HG02884 (cell line): ENCODE measurements around the gene ZNF771.
"Not testable (repeated sequence)": the region's sequence is repeated elsewhere in the genome, so short reads cannot be mapped to it uniquely, and the experiment has no call there.

Experiments
- ATAC-seq: cut with Tn5 transposase; IDR thresholded peaks from one replicate; pipeline ENCODE4 v1.9.1; 2021; ENCODE audit warnings: mild to moderate bottlenecking, moderate library complexity; ENCODE audit not compliant: unreplicated experiment

The ZNF771 gene

DNA sequence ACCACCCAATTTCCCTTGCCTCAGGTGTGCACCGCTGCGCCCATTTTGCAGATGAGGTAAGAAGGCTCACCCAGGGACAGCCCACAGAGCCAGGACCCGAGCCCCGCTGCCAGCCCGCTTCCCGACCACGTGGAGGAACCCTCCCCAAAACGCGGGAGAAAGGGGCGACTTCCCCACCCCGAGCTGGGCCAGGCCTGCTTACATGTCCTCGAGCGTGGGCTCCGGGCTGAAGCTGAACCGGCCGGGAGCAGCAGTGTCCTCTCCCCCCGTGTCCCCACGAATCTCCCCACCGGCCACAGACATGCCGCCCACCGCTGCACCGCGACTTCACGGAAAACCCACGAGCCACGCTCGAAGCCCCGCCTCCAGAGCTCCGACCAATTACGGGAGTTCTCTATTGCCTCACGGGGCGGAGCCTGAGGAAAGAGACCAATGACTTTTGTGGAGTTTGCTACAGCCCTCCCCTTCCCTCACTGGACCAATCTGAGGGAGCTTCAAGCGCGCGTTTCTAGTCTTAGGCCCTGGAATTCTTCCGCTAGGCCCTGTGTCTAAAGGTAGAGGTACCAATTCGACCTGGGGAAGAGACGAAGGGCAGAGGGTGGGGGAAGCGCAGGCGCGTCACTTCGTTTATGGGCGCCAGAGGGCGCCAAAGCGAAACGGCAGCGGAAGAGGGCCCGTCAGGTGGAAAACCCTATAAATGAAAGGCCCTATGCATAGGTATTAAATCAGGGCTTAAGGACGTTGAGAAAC lies 22.4 kb downstream of the ZNF771 start, which contains the start of gene DCTPP1:
Gene DCTPP1 (minus strand): TSS at position 353 of the 750 bp plus-strand sequence. CDS start 50 bp downstream, at position 303.
- ATAC-seq, result peak; percentile 96

DNA sequence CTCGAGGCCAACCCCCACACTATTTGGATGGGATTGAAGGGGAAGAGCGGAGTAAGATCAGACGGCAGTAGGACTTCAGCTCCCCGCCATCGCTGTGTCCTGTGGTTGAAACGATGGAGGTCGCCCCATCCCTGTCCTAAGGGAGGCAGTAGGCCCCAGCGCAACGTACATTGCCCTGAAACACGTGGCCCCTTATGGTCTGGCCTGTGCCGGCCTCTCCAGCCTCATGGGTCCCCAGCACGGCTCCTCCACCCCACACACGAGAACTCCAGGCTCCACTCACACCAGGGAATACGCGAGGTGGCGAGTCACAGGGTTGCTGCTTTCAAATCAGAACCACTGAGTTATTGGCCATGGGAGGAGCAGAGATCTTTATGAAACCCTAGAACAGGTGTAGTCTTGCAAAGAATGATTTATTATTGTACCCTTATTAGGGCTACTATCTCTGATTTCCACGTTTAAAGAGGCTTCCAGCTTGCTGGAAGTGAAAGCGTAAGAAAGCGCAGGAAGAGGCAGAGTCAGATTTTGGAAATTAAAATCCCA lies 23.1 kb downstream of the ZNF771 start:
- ATAC-seq, result peak; percentile 10

GRCh38 chr16:30434852-30435251 lies 27.4 kb downstream of the ZNF771 start:
- ATAC-seq, result no peak

DNA sequence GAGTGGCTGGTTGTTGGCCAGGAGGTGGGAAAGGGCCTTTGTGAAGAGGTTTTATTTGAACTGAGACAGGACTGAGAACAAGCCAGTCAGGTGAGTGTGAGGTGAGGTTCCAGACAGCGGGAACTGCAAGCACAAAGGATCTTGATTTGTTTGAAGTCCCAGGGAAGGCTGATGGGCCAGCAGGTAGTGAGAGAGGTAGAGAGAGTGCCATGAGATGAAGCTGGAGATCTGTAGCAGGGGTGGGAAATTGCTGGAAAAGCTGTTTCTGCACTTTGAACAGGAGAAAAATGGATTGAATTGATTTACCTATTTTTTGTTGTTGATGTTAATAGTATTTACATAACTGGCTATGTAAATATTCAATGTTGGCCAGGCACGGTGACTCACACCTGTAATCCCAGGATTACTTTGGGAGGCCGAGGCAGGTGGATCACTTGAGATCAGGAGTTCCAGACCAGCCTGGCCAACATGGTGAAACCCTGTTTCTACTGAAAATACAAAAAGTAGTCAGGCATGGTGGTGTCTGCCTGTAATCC lies 30.2 kb downstream of the ZNF771 start:
- no peak for ATAC-seq

DNA sequence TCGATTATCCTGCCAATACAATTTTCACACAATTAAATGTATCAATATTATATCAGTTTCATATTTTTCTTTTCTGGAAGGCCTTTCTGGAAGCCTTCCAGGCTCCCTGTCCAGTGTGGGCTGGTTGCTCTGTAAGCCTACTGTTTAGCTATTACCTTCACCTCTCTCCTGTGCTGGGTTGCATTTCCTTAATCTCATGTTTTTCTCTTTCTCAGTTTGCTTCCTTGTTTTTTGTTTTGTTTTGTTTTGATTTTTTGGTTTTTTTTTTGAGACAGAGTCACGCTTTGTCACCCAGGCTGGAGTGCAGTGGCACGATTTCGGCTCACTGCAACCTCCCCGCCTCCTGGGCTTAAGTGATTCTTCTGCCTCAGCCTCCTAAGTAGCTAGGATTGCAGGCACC lies 31.4 kb downstream of the ZNF771 start:
- ATAC-seq, result no peak

DNA sequence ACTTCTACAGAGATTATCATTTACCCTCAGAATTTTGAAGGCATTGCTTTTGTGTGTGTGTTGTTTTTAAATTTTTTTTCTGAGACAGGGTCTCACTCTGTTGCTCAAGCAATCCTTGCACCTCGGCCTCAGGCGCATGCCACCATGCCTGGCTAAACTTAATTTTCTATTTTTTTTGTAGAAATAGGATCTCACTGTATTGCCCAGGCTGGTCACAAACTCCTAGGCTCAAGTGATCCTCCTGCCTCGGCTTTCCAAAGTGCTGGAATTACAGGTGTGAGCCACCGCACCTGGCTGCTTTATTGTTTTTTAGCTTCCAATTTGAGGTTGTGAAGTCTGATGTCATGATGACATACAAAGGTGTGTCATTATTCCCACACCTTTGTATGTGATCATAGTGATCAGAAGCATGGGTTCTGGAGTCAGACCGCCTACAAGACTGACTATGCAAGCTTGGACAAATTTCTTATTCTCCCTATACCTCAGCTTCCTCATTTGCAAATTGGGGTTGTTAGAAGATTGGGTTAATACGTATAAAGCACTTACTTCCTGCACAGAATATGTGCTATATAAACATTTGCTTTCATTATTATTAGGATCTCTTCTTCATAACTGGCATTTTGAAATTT lies 32.4 kb downstream of the ZNF771 start:
- ATAC-seq, result no peak

GRCh38 chr16:30443631-30444030 lies 36.2 kb downstream of the ZNF771 start:
- ATAC-seq, result no peak

GRCh38 chr16:30444231-30445148 lies 37.1 kb downstream of the ZNF771 start:
- no peak for ATAC-seq

GRCh38 chr16:30445149-30445407 lies 37.7 kb downstream of the ZNF771 start:
- ATAC-seq, result no peak

GRCh38 chr16:30445408-30446202 lies 38.2 kb downstream of the ZNF771 start, which contains the start of gene SEPHS2:
TSS of gene SEPHS2 (minus strand) at chr16:30445874. CDS start at chr16:30445727, 147 bp downstream.
- peak; percentile 82 for ATAC-seq

GRCh38 chr16:30446203-30446595 lies 38.8 kb downstream of the ZNF771 start:
- ATAC-seq, result no peak

DNA sequence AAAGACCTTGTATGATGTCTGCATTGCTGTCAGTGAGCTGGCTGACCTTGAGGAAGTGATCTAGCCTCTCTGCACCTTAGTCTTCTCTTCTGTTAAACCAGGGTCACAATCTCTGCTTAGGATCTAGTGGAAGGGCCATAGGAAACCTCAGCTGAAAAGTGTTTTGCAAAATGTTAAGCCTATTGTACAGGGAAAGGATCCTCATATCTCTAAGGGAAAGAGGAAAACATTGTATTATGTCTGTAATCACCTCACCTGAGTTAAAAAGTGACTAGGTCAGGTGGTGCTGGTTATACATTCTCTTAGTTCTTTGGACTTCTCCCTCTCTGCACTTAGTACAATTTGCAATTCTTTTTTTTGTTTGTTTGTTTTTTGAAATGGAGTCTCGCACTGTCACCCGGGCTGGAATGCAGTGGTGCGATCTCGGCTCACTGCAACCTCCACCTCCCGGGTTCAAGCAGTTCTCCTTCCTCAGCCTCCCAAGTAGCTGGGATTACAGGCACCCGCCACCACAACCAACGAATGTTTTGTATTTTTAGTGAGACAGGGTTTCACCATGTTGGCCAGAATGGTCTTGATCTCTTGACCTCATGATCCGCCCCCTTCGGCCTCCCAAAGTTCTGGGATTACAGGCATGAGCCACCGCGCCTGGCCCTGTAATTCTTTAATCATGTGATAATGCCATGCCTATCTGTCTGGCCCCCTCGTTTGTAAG lies 40.3 kb downstream of the ZNF771 start:
- ATAC-seq, result no peak

DNA sequence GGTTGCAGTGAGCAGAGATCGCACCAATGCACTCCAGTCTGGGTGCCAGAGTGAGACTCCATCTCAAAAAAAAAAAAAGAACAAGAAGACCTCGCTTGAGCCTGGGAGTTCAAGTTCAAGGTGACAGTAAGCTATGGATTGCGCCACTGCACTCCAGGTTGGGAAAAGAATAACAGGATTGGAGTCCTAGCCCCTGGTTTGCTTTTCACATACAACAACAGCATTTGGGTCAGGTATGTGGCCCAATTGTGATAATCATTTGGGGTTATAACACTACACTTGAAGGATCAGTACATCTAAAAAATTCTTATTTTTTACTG lies 41.7 kb downstream of the ZNF771 start:
- no peak for ATAC-seq

DNA sequence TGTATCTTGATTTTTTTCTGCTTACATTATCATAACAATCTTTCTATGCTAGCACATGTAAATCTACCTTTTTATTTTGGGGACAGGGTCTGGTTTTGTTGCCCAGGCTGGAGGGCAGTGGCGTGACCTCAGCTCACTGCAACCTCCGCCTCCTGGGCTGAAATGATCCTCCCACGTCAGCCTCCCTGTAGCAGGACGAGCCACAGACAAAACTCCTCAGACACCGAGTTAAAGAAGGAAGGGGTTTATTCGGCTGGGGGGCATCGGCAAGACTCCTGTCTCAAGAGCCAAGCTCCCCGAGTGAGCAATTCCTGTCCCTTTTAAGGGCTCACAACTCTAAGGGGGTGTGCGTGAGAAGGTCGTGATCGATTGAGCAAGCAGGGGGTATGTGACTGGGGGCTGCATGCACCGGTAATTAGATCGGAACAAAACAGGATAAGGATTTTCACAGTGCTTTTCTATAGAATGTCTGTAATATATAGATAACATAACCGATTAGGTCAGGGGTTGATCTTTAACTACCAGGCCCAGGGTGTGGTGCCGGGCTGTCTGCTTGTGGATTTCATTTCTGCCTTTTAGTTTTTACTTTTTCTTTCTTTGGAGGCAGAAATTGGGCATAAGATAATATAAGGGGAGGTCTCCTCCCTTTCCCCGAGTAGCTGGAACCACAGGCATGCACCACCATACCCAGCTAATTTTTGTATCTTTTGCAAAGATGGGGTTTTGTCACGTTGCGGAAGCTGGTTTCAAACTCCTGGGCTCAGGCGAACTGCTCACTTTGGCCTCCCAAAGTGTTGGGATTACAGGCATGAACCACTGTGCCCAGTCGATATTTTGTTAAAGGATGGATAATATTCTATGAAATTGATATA lies 45.5 kb downstream of the ZNF771 start:
- not testable (repeated sequence) for ATAC-seq

GRCh38 chr16:30456302-30456701 lies 48.9 kb downstream of the ZNF771 start:
- no peak for ATAC-seq

DNA sequence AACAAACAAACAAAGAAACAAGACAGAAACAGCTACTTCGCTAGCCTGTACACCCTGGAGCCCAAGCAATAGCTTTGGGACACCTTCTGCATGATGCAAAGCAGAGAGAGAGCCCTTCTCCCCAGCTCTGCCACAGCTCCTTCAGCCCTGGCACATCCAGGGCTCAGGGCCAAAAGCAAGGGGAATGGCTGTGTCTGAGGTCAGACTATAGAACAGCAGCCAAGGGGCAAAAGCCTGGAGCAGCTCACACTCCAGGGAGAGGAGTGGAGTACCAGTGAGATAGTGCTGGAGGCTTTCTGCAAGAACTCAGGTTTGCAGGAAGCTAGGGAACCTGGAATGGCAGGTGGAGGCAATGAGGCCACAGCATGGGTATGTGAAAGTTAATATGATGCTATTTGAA lies 49.9 kb downstream of the ZNF771 start:
- no peak for ATAC-seq

DNA sequence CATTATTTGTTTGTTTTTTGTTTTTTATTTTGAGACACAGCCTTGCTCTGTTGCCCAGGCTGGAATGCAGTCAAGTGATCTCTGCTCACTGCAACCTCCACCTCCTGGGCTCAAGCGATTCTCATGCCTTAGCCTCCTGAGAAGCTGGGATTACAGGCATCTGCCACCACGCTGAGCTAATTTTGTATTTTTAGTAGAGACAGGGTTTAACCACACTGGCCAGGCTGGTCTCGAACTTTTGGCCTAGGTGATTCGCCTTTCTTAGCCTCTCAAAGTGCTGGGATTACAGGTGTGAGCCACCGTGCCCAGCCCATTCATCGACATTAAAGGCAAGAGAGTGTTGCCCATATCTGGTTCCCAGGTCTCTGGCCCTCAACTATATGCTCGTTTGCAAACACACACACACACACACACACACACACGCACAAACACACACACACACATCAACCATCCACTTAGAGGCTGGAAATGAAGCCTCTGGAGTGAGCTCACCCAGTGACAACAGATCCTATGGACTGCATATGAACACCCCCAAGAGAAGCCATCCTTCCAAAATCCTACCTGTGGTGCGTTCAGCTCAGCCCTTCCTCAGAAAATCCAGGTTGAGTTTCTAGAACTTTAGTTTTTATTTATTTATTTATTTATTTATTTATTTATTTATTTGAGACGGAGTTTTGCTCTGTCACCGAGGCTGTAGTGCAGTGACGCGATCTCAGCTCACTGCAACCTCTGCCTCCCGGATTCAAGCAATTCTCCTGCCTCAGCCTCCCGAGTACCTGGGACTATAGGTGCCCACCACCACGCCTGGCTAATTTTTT lies 50.5 kb downstream of the ZNF771 start:
- no peak for ATAC-seq
